A549 (cell line): Measurements from ENCODE around the gene ESRRB.

ENCODE experiments used
- EHMT2 ChIP-seq: fragments of 200-600 bp; sonication (generic); IDR thresholded peaks from 2 replicates; pipeline ENCODE4 v1.6.1; 2016; ENCODE audit warnings: antibody characterized with exemption, low read depth, mild to moderate bottlenecking, moderate library complexity
- MYC ChIP-seq: IDR thresholded peaks from 2 replicates; pipeline ENCODE4 v1.6.1; 2012; ENCODE audit warnings: mild to moderate bottlenecking, inconsistent platforms, low read length, improper control_type of control experiment, borderline replicate concordance
- RFX5 ChIP-seq: fragments of 450-650 bp; IDR thresholded peaks from 2 replicates; pipeline ENCODE4 v1.7.1; 2014; ENCODE audit warnings: antibody characterized with exemption, mild to moderate bottlenecking, moderate library complexity
- TF ChIP-seq, protein P1 (sequence below): fragments of >200 bp; sonication (Bioruptor Twin); formaldehyde crosslinking; IDR thresholded peaks from 3 replicates; pipeline ENCODE4 v1.5.1; 2016

DNA sequence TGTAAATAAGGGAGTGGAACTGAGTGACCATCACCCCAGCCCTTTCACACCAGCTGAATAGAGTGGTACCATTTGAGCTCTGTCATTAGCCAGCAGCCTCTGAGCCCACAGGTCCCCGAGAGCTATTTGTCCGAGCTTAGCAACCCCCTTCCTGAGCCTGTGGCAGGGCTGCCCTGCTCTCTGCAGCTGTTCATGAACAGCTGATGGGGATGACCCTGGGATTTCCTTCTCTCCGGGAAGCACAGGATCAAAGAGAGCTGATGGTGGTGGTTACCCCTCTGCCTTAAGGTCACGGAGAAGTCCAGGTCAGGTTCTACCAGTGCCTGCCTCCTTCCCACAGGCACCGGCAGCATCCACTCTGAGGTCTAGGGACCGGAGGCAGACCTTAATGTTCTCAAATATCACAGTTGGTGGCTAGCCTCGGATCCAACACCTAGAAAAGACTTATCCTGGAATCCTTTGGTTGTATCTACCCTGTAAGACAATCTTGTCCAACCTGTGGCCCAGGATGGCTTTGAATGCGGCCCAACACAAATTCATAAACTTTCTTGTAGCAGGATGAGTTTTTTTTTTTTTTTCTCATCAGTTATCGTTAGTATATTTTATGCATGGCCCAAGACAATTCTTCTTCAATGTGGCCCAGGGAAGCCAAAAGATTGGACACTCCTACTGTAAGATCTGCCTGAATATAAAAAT is 81.1 kb downstream of the ESRRB start:
- TF ChIP-seq MYC (no peak), RFX5 (no peak), EHMT2 (no peak)
- TF ChIP-seq, protein P1, sequence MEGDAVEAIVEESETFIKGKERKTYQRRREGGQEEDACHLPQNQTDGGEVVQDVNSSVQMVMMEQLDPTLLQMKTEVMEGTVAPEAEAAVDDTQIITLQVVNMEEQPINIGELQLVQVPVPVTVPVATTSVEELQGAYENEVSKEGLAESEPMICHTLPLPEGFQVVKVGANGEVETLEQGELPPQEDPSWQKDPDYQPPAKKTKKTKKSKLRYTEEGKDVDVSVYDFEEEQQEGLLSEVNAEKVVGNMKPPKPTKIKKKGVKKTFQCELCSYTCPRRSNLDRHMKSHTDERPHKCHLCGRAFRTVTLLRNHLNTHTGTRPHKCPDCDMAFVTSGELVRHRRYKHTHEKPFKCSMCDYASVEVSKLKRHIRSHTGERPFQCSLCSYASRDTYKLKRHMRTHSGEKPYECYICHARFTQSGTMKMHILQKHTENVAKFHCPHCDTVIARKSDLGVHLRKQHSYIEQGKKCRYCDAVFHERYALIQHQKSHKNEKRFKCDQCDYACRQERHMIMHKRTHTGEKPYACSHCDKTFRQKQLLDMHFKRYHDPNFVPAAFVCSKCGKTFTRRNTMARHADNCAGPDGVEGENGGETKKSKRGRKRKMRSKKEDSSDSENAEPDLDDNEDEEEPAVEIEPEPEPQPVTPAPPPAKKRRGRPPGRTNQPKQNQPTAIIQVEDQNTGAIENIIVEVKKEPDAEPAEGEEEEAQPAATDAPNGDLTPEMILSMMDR, result no peak
